HG02840 (cell line): Measurements from ENCODE around the gene NRXN3.

Experiments
- ATAC-seq: cut with Tn5 transposase; IDR thresholded peaks from one replicate; pipeline ENCODE4 v1.9.1; 2021; ENCODE audit warnings: mild to moderate bottlenecking, moderate library complexity, moderate number of reproducible peaks; ENCODE audit not compliant: unreplicated experiment, low FRiP score

Gene NRXN3

DNA sequence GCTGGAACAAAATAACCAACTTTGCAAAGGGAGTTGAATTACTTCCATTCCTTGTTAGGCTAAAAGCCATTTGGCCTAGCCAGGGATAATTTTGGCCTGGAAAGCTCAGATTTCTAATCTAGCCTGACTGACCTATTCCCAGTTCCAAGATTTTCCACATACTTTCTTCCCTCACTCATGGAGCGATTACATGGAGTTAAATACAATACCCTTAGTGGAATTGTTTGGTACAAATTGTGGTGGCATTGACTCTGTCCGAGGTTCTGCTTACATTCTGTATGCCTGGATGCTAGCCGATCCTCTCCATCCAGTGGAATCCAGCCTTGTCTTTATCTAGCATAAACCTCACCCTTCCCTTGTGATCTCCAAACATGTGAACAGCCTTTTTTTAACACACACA, 1076.0 kb downstream of the NRXN3 start:
- ATAC-seq, result no peak

DNA sequence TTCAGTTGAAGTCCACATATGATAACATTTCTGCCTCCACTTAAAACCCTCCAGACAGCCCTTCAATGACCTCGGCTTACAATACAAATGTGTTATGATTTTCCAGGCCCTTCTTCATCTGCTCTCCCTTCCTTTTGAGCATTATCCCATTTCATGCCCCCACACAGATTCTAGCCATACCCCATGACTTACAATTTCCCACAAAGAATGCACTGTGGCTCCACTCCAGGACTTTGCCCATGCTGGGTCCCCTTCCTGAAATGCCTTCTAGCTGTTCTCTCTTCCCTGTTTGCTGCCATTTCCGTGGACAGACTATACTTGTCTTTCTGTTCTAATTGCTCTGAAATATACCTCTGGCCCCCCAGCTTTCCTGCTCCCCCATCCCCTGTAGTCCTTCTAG, 1078.0 kb downstream of the NRXN3 start:
- no peak for ATAC-seq

DNA sequence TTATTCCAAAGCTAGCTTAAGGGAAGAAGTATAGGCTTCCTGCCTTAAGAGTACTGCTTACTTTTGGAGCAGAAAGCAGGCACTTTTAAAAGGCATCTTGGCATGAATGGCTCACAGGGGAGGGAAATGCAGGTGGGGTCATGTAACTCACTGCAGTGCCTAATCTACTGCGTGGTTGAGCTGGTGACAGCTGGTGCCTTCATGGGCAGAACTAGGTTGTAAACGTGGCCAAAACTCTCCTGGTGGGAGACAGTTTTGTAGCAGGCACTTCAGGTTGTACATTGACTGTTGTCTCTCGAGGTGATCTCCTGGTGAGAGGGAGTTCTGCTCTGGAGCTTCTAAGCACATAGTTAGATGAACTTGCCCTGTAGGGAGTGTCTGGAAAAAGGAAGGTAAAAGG, 1078.6 kb downstream of the NRXN3 start:
- no peak for ATAC-seq

DNA sequence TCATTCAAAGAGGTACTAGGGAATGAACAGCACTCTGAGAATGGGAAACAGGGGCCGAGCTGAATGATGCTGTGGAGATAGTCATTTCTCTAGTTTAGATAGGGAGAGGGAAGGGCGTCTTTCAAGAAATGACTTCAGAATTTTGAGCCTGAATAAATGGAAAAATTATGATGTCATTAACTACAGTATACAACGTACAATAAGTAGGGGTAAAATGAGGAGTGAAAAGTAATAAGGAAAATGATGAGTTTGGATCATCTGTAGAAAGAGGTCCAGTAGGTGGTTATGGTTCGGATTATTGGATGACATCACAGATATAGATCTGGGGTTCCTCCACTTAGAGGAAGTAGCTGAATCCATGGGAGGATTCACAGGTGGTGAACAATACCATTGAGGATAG, 1081.1 kb downstream of the NRXN3 start:
- no peak for ATAC-seq

DNA sequence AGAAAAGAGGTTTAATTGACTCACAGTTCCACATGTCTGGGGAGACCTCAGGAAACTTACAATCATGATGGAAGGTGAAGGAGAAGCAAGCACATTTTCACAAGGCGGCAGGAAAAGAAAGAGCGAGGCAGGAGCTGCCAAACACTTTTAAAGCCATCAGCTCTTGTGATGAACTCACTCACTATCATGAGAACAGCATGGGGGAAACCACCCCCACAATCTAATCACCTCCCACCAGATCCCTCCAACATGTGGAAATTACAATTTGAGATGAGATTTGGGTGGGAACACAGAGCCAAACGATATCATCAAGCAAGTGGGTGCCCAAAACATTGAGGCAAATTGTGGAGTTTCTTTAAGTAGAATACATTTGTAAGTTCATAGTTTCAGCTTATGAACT, 1083.4 kb downstream of the NRXN3 start:
- ATAC-seq, result no peak

DNA sequence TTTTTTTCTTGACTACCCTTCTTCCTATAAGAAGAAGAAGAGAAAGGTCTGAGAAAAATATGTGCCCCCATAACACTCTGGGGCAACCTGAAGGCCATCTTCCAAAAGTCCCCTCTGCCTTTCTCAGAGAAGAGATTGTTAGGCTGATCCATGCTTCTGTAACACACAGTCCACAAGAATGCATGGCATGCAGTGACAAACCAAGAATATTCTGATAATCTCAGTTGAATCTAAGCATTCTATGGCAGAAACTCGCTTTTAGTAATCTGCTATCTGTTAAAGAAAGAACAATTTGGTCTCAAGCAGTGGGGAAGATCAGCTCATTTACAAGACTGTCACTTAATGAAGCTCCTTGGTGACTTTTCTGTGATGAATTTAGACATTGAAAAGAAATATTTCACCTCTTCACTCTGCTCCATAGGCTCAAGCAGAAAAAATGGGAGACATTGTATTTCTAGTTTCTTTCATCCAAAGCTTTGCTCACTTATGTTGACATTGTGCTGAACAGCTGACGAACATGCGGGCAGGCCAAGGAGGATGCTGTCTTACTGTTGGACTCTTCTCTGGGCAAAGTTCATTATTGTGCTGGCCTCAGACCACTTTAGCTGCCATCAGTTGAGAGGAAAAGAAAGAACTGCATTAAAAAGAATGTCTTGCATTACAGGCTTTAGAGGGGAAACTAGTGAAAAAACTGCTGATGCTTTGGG, 1084.0 kb downstream of the NRXN3 start:
- no peak for ATAC-seq

DNA sequence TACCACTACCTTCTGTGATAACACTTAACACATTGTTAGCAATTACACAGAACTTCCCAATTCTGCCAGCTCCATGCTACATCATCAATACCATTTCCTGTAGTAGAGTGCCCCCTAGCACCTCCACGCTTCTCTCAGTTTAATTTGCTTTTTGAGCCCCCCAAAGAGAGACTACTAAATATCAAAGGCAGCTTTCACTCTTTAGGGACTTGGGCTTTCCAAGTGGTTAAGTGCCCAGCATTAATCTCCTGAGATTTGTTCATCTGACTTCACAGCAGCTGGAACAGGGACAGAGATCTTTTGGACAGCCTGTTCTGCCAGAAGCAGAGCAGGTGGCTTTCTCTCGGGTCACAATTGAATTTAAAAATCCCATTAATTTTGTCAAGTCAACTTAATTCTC, 1086.2 kb downstream of the NRXN3 start:
- ATAC-seq, result no peak

DNA sequence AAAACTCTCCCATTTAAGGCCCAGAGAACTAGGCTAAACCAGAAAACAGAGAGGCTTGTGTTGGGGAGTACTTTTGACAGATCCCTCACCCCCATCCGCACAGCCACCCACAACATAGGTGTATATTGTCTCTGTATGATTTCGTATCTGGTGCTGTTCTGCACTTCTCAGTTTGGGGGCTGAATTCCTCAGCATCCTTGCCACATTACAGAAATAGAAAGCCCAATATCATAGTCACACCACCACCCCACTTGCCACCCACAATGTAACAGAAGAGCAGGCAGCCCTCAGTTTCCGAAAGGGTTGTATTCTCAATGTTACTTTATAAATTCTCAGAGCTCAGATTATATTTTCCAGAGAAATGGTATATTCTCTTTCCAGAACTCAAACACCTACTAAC, 1090.2 kb downstream of the NRXN3 start:
- ATAC-seq, result no peak

DNA sequence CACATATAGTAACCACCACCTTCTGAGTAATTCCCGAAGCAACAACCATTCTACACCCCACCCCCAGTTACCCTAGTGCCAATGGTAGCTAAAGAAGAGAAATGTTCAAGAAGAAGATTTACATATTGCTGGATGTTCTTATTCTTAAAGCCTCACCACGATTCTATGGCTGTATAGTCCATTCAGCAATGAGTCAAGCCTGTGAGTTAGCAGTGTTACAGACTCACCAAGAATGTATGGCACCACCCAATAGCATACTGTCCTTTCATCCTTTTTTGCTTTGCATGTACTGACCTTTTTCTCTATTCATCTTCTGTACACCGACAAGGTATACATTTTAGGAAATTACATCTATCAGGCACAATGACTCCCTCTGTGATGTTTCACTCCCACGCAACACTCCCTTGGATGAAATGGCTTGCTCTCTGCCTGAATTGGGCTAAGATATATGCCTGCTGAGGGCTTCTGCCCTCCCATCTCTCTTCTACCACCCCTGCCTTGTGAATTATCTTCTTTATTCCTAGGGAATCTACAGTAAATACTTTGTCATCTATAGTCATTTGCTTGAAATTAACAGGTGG, 1095.3 kb downstream of the NRXN3 start:
- no peak for ATAC-seq

DNA sequence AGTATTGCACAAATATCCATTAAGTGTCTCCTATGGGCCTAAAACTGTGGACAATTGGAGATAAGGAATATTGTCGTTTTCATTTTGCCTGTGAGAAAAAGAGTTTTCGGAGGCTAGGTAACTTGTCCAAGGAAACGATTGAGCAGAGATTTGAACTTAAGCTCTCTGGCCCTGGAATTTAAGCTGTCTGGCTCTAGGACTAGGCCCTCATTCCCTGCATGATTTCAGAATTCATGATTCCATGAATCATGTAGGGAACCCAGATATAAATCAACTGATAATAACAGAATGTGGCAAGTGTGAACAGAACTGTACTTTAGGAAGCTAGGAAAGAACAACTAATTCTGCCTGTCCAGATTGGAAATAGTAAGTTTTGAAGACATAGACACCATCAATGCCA, 1100.2 kb downstream of the NRXN3 start:
- no peak for ATAC-seq

DNA sequence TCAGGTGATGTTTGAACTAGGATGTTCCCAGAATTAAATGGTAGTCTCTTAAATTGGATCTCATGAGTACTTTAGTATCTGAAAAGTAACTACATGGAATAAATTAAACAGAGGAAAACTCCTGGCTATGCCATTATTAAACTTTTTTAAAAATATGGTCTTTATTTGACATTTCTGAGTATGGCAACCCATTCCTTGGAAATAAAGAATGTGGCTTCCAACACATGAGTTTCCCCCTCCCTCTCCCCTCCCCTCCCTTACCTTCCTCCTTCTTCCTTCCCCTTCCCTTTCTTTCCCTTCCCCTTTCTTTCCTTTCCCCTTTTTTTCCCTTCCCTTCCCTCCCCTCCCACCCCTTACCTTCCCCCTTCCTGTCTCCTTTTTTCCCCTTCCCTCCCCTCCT, 1100.9 kb downstream of the NRXN3 start:
- no peak for ATAC-seq

DNA sequence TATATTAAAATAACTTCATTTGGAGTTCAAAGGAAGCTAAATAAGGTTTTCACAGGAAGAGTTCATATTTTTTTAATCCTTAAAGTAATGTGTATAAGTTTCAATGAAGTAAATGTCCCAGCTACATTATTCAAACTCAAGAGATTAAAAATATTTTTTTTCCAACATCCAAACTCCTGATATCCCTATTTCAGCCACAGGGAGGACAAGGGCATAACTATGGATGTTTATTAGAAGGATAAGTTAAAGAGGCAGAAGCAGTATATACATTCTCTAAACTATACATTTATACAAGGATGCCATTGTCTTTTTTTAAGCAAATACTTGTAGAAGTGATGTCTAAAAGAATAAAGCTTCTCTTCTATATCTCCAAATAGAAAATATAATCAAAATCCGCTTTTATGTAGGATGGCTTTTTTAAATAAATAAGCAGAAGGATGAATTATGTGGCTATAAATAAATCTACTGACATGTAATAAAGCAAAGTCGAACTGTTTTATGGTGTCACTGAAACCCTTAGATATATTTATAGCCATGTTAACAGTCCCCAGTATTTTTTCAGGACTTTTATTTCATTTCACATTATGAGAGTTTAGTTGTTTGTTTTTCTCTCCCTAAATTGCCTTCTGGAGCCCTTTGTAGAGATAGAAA, 1104.6 kb downstream of the NRXN3 start:
- no peak for ATAC-seq

DNA sequence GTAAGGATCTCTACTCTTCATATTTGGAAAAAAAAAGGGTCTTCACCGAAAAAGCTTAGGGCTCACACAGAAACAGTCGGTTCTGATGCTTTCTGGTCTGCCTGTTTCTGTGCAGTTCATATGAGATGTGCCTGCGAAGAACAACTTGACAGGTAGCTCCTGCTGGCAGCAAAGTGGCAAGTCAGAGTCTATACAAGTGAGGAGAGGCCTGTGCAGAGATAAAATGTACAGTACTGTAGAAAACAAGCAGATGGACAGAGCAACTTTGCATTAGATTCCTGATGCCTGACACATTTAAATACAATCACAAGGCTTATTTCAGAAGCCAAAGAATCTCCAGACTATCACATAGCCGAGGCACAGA, 1105.1 kb downstream of the NRXN3 start:
- ATAC-seq, result no peak

DNA sequence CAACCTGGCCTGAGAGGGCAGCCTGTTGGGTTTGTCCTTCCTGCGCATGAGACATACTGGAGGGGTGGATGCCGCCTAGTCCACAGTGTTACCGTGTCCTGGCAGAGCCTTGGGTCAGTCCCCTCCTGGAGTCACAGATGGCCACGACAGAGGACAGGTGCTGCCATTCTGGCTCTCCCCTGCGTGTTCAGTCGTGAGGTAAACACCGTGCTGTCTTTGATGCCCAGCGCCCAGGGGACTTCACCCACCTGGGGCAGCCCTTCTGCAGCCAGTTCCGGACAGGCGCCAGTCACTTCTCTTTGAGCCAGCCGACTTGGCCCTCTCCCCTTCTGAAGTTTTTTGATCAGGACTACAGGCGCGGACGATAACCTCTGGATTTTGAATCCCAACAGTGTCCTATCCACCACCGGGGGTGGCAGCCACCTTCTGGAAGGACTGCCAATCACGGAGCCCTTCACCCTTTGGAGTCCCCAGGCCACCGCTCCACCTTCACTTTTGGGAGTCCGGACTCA, 1108.2 kb downstream of the NRXN3 start:
- ATAC-seq, result no peak

DNA sequence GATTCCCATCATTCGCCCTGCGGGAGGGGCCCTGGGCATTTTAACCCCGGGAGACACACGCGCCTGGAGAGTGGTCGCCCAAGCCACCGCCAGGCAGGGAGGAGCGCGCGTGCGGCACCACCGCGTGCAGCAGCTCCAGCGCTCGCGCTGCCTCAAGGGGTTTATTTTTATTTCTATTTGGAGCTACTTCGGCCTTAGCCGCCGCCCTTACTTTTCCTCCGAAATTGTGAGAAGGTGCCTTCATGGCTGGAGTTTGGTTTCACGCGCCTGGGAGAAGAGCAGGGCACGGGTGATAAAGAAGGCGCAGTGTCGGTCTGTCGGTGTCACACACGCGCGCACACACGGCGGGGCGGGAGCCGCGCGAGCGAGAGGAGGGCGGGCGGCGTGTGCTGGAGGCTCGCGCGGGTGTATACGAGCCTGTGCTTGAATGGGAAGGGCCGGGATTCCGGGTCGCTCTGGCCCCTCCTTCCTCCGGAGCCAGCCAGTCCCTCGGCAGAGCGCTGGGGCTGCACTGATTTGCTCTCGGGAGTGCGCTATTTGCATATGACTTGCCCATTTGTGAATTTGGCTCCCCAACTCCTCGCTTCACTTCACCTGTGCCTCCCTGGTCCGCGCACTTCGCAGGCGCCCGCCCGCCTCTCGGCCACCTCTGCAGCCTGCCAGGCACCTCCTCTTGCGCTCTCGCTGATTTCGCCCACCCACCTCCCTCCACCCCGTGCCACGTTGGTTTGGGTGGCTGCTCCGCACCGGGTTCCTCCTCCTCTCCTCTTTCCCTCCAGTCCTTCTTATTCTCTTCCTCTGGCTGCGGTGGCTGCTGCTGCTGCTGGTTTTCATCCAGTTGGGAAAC, 1108.8 kb downstream of the NRXN3 start:
- no peak for ATAC-seq

DNA sequence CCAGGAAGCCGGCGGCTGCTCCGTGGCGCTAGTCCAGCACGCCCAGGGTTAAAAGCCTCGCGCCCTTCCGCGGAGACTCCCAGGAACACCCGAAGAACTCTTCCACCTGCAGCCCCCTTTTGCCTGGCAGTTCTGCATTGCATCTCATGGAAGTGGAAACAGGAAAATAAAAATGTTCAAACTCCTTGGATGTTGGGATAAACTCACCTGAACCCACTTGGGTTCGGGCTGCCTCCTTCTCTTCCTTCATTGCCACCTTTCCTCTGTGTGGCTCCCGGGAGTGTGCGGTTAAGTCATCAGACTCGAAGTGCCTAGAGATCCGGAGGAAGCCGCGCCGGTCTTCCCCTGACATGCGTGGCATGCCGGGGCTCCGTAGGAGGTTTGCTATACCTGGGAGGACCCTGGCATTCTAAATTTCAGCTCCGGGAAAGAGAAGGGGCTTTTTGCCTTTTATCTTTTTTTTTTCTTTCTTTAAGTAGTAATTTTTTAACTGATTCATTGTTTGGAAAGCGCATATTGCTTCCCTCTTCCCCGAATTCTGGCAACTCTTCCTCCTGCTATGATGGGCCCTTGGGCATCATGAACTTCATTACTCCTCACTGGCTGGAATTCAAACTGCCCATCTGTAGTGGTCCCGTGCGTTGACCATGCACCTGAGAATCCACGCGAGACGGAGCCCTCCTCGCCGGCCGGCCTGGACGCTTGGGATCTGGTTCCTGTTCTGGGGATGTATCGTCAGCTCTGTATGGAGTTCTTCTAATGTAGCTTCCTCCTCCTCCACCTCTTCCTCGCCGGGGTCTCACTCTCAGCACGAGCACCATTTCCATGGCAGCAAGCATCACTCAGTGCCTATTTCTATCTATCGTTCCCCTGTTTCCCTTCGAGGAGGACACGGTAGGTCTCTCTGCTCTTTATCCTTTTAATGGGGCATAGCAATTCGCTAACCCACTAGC, 1109.7 kb downstream of the NRXN3 start:
- ATAC-seq, result no peak

DNA sequence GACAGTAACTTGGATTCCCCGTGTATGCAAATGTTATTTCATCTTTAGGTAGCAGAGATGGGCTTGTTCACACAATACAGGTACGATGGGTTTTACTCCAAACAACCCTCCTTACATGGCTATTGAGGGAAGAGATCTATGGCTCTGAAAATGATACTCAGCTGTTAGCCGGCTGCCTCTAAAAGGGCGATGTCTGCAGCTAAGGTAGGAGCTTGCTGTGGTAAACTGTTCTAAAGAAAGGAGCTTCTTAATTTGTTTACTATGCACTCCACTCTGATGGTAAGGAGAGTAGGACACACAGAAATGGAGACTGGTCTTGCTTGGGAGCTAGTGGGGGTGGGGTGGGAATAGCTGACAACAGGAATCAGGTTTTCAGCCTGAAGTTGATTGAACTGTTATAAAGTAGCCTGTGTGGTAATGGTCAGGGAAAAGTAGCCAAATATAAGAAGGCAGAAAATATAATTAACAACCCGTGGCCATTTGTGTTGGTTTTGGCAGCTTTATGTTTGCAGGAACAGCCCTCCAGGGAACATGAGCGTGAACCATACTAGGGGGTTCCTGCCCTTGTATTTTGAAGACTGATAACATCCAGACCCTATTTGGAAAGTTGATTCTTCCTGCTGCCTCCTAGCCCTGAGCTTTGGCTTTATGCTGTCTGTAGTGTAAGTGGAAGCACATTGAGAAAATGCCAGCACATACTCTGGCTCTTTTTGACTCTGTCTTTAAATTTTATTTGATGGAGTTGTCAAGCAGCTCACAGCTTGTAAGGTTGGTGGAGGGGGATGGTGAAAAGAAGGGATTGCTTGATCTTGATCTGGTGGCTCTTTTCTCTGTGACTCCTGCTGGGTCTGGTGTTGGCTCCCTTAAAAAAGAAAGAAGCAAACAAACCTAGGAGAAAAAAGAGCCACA, 1111.3 kb downstream of the NRXN3 start:
- ATAC-seq, result no peak

DNA sequence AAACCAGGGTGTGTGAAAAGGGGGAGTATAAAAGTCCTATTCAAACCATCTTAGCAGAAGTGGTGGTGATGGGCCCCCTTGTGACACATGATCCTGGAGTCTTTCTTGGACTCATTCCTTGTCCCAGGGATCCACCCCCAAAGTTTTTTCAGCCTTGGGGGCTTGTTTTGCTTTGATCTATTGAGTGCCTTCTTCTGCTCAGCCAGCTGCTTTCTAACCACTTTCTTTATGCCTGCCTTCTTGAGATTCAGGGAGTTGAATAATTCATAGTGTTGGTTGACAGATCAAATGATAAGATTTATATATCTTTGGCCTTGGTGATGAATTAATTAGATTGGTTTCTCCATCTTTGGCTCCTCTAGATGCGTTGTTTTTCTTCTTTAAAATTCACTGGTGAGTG, 1114.4 kb downstream of the NRXN3 start:
- no peak for ATAC-seq

DNA sequence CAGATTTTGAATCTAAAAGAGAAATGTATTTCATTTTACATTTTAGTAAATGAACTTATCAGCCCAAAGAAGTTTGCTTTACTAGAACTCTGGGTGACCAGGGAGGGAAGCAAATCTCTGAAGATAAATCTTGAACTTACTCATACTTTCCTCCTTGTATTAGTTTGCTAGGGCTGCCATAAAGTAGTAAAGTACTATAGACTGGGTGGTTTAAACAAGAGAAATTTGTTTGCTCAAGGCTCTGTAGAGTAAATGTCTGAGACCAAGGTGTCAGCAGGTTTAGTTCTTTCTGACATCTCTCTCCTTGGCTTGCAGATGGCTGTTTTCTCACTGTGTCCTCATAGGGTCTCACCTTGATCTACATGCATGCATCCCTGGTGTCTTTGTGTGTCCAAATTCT, 1115.1 kb downstream of the NRXN3 start:
- ATAC-seq, result no peak
